ENCODE results near the gene CAMK1G.

CAMK1G gene

GRCh38 chr1:209643285-209644020 lies 59.9 kb downstream of the CAMK1G start:
- DNase-seq, result no peak

GRCh38 chr1:209645574-209646452 lies 62.3 kb downstream of the CAMK1G start:
- DNase-seq, result no peak

- DNase-seq, result no peak
These were observed 63.0 kb downstream of the CAMK1G start for GRCh38 chr1:209646558-209646957.

GRCh38 chr1:209647156-209647555 lies 63.6 kb downstream of the CAMK1G start:
- no peak for DNase-seq

- DNase-seq, result no peak
These were observed 64.8 kb downstream of the CAMK1G start for GRCh38 chr1:209648346-209648745.

GRCh38 chr1:209648931-209649776 lies 65.6 kb downstream of the CAMK1G start:
- DNase-seq, result no peak

GRCh38 chr1:209650454-209650853 lies 66.9 kb downstream of the CAMK1G start:
- DNase-seq, result no peak

- DNase-seq, result no peak
These were observed 67.6 kb downstream of the CAMK1G start for GRCh38 chr1:209651138-209651587.

- no peak for DNase-seq
These were observed 68.7 kb downstream of the CAMK1G start, which contains the start of gene LAMB3 for GRCh38 chr1:209652121-209652735. LAMB3 (minus strand) TSS chr1:209652425; CDS start chr1:209650944, 1,481 bp downstream.

GRCh38 chr1:209652873-209653401 lies 69.4 kb downstream of the CAMK1G start:
- DNase-seq, result no peak

- DNase-seq, result no peak
These were observed 70.4 kb downstream of the CAMK1G start for GRCh38 chr1:209653915-209654351.

GRCh38 chr1:209655411-209656231 lies 72.1 kb downstream of the CAMK1G start:
- DNase-seq, result no peak

- DNase-seq, result no peak
These were observed 73.8 kb downstream of the CAMK1G start for GRCh38 chr1:209657140-209657879.

GRCh38 chr1:209657918-209658317 lies 74.4 kb downstream of the CAMK1G start:
- no peak for DNase-seq

- DNase-seq, result no peak
These were observed 76.4 kb downstream of the CAMK1G start for GRCh38 chr1:209659909-209660308.

- no peak for DNase-seq
These were observed 77.6 kb downstream of the CAMK1G start for GRCh38 chr1:209661071-209661470.

GRCh38 chr1:209662879-209663327 lies 79.4 kb downstream of the CAMK1G start:
- no peak for DNase-seq
